Gastroesophageal sphincter (tissue), 4 donors: ENCODE measurements around the gene POLR1E. TPM values are rescaled to one million over a fixed set of nuclear protein-coding genes. Genes with fewer than 3 reads are reported as not detected.

Experiments
- ATAC-seq: fragments of 150-250 bp; one replicate; pipeline ENCODE4 v1.9.1; 2016; ENCODE audit warnings: mild to moderate bottlenecking, moderate library complexity
- H3K27ac ChIP-seq, 4 donors: fragments of 200-600 bp; sonication (generic) in 3 of 4; 1 replicate in 3 of 4; 2 replicates in 1 of 4; pipeline ENCODE4 v1.5.1; 2016 to 2019
- H3K27me3 ChIP-seq: fragments of 200-600 bp; sonication (generic); one replicate; pipeline ENCODE4 v1.5.1; 2019
- H3K36me3 ChIP-seq, 2 donors: fragments of 200-600 bp; sonication (generic); one replicate each; pipeline ENCODE4 v1.5.1; 2019; ENCODE audit warnings: control low read depth in 1 of 2
- H3K4me1 ChIP-seq, 3 donors: fragments of 200-600 bp; sonication (generic); 1 replicate in 2 of 3; 2 replicates in 1 of 3; pipeline ENCODE4 v1.5.1; 2016 to 2019; ENCODE audit warnings: control low read depth in 2 of 3
- H3K4me3 ChIP-seq, 2 donors: fragments of 200-600 bp; sonication (generic); one replicate each; pipeline ENCODE4 v1.5.1; 2019; ENCODE audit warnings: mild to moderate bottlenecking in 1 of 2, moderate library complexity in 1 of 2
- H3K9me3 ChIP-seq, 3 donors: fragments of 200-600 bp; sonication (generic); one replicate each; pipeline ENCODE4 v1.5.1; 2017 to 2019; ENCODE audit warnings: control low read depth in 2 of 3
- EP300 ChIP-seq: sonication (generic); formaldehyde crosslinking; IDR thresholded peaks from one replicate; pipeline ENCODE4 v1.6.1; 2017; ENCODE audit warnings: antibody characterized with exemption, mild to moderate bottlenecking
- POLR2A ChIP-seq, 2 donors: fragments of 450-650 bp; IDR thresholded peaks; one replicate each; pipeline ENCODE4 v1.6.1; 2017; ENCODE audit warnings: antibody characterized with exemption in 2 of 2, mild to moderate bottlenecking in 2 of 2, moderate library complexity in 1 of 2
- POLR2AphosphoS5 ChIP-seq: sonication (generic); formaldehyde crosslinking; IDR thresholded peaks from one replicate; pipeline ENCODE4 v1.6.1; 2017; ENCODE audit warnings: antibody characterized with exemption
- WGBS, 2 donors: methylation state at CpG; one replicate each; pipeline ENCODE4 v1.1.5; 2018; ENCODE audit warnings: low coverage in 1 of 2; 5-methylcytosine and 5-hydroxymethylcytosine counted together
- total RNA-seq, 4 donors: library from RNA; depleted of rRNA; stranded (reverse); fragments of >200 nt; gene quantifications; one replicate each; pipeline ENCODE4 v1.1.0, GENCODE V29; 2016
- TF ChIP-seq, protein P1 (sequence below), 4 experiments: fragments of 200-600 bp in 2 of 4; fragments of 450-650 bp in 2 of 4; sonication (generic) in 1 of 4; IDR thresholded peaks; one replicate each; pipeline ENCODE4 v1.5.1; 2017 to 2019; ENCODE audit warnings: antibody characterized with exemption in 4 of 4, mild to moderate bottlenecking in 2 of 4, moderate library complexity in 2 of 4

Gene POLR1E
- total RNA-seq, 4 donors from 2014 or later, result 22.3 to 44.0 (median 25.4) TPM

- H3K36me3 ChIP-seq, result peaks cover 0 to 97% of the 10 kb centered on the region in 2 donors
- no peaks in the 10 kb centered on the region for H3K4me1 ChIP-seq
- H3K27ac ChIP-seq, result no peak overlapping the region
- no peak for TF ChIP-seq EP300
- TF ChIP-seq, protein P1, sequence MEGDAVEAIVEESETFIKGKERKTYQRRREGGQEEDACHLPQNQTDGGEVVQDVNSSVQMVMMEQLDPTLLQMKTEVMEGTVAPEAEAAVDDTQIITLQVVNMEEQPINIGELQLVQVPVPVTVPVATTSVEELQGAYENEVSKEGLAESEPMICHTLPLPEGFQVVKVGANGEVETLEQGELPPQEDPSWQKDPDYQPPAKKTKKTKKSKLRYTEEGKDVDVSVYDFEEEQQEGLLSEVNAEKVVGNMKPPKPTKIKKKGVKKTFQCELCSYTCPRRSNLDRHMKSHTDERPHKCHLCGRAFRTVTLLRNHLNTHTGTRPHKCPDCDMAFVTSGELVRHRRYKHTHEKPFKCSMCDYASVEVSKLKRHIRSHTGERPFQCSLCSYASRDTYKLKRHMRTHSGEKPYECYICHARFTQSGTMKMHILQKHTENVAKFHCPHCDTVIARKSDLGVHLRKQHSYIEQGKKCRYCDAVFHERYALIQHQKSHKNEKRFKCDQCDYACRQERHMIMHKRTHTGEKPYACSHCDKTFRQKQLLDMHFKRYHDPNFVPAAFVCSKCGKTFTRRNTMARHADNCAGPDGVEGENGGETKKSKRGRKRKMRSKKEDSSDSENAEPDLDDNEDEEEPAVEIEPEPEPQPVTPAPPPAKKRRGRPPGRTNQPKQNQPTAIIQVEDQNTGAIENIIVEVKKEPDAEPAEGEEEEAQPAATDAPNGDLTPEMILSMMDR (IDR thresholded peaks at IDR 0.05), result no peak
- no peak for TF ChIP-seq POLR2A (IDR thresholded peaks at IDR 0.05)
- TF ChIP-seq POLR2AphosphoS5, result no peak
- H3K27me3 ChIP-seq, result no peaks in the 10 kb centered on the region
- H3K9me3 ChIP-seq, result no peaks in the 10 kb centered on the region
- ATAC-seq, result no peak
- H3K4me3 ChIP-seq, result no peak overlapping the region
- WGBS, 2 donors, result 92 to 100% methylated on average over 1 to 5 of the region's 6 CpGs
Measured at GRCh38 chr9:37523916-37524315, 38.2 kb downstream of the POLR1E start.

GRCh38 chr9:37528652-37529471, 43.1 kb downstream of the POLR1E start:
- H3K9me3 ChIP-seq, result no peaks in the 10 kb centered on the region
- no peak overlapping the region for H3K4me3 ChIP-seq
- no peaks in the 10 kb centered on the region for H3K27me3 ChIP-seq
- WGBS, 2 donors, result 66 to 100% methylated on average over 4 to 9 of the region's 18 CpGs
- no peaks in the 10 kb centered on the region for H3K4me1 ChIP-seq
- H3K27ac ChIP-seq, result no peak overlapping the region
- peaks cover 0 to 80% of the 10 kb centered on the region in 2 donors for H3K36me3 ChIP-seq
- TF ChIP-seq EP300 (no peak), POLR2A (IDR thresholded peaks at IDR 0.05) (no peak), POLR2AphosphoS5 (no peak)
- TF ChIP-seq, protein P1 (IDR thresholded peaks at IDR 0.05), result no peak
- ATAC-seq, result no peak

DNA sequence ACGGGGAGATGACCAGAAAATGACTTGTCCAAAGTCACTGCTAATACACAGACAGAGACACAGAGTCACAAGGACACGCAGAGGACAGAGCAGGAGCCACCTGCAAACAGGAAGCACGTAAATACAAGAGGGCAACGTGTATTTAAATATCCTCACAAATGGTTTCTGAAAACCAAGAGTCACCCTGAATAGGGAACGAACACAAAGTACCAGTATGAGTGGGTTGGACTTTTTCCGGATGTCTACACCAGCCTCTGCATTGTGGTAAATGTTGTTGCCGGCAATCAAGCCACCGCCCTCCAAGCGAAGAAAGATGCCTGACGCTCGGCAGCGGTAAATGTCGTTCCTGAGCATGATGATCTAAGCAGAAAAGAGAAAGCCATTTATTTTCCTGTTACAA, 46.0 kb downstream of the POLR1E start:
- Histone ChIP-seq H3K27ac (no peak overlapping the region), H3K36me3 (peaks cover 0 to 79% of the 10 kb centered on the region in 2 donors), H3K4me1 (no peaks in the 10 kb centered on the region), H3K4me3 (no peak overlapping the region), H3K27me3 (no peaks in the 10 kb centered on the region), H3K9me3 (no peaks in the 10 kb centered on the region)
- WGBS, 2 donors, result 89 to 93% methylated on average over 8 to 13 of the region's 13 CpGs
- TF ChIP-seq EP300 (no peak), POLR2AphosphoS5 (no peak), POLR2A (IDR thresholded peaks at IDR 0.05) (no peak)
- TF ChIP-seq, protein P1 (IDR thresholded peaks at IDR 0.05), result no peak
- ATAC-seq, result no peak

GRCh38 chr9:37534412-37534811, 48.7 kb downstream of the POLR1E start:
- Histone ChIP-seq H3K4me3 (no peak overlapping the region), H3K9me3 (no peaks in the 10 kb centered on the region), H3K4me1 (no peaks in the 10 kb centered on the region), H3K36me3 (peaks cover 0 to 78% of the 10 kb centered on the region in 2 donors), H3K27me3 (no peaks in the 10 kb centered on the region), H3K27ac (no peak overlapping the region)
- no peak for ATAC-seq
- TF ChIP-seq, protein P1 (IDR thresholded peaks at IDR 0.05), result no peak
- TF ChIP-seq POLR2A (IDR thresholded peaks at IDR 0.05) (no peak), POLR2AphosphoS5 (no peak), EP300 (no peak)
- 70 to 86% methylated on average over 2 to 6 of the region's 7 CpGs for WGBS, 2 donors

- Histone ChIP-seq H3K27ac (no peak overlapping the region), H3K9me3 (no peaks in the 10 kb centered on the region), H3K4me3 (no peak overlapping the region), H3K4me1 (no peaks in the 10 kb centered on the region), H3K27me3 (no peaks in the 10 kb centered on the region), H3K36me3 (peaks cover 0 to 78% of the 10 kb centered on the region in 2 donors)
- TF ChIP-seq, protein P1 (IDR thresholded peaks at IDR 0.05), result no peak
- no peak for ATAC-seq
- WGBS, 2 donors, result 70 to 75% methylated on average over 7 to 10 of the region's 10 CpGs
Measured at GRCh38 chr9:37534901-37535300, 49.2 kb downstream of the POLR1E start.
